HepG2 (cell line): ENCODE results near the gene GLIS1. TPM values are rescaled to one million over a fixed set of nuclear protein-coding genes. Genes with fewer than 3 reads are reported as not detected.

Source experiments
- ATAC-seq: fragments of 200-7000 bp; cut with Tn5 transposase; 3 replicates; pipeline ENCODE4 v1.9.1; 2020; ENCODE audit warnings: mild to moderate bottlenecking, moderate library complexity
- BruUV-seq: library from RNA; stranded (reverse); fragments of 400-500 nt; replicated peaks from 2 replicates; lab custom pipeline; 2021; lab: Mats Ljungman, UMichigan
- CTCF ChIA-PET: fragments of 300-600 bp; formaldehyde crosslinking; extraction: SDS; loops from one replicate; lab custom pipeline; 2021; ENCODE audit warnings: low total read pairs, inconsistent platforms, low intra/inter-chr PET ratio; lab: Yijun Ruan, JAX
- POLR2A ChIA-PET: fragments of 350-600 bp; sonication (Branson Sonifier 250); formaldehyde crosslinking; loops from one replicate; lab custom pipeline; 2020; ENCODE audit warnings: antibody characterized with exemption, inconsistent platforms; lab: Yijun Ruan, JAX
- DNase-seq: peaks from one replicate; pipeline ENCODE4 v3.0.0-alpha.2; 2015; ENCODE audit warnings: low spot score
- FAIRE-seq: peaks from 3 replicates; lab custom pipeline; 2011; peaks lifted over from hg19 to GRCh38; lab: Jason Lieb, UNC
- H2AFZ ChIP-seq: one replicate; pipeline ENCODE4 v1.6.1; 2011; ENCODE audit warnings: low read length, inconsistent platforms
- H3K27ac ChIP-seq: fragments of 300-600 bp; 3 replicates; pipeline ENCODE4 v1.8.0; 2011; ENCODE audit warnings: mixed run types, mild to moderate bottlenecking, mixed read lengths, low read length, inconsistent platforms; ENCODE audit not compliant: insufficient read depth; ENCODE audit errors: extremely low read length
- H3K27me3 ChIP-seq, 2 experiments: fragments of 200-600 bp in 1 of 2; 2 replicates in 1 of 2; 3 replicates in 1 of 2; pipeline versions ENCODE4 v1.6.0 to v1.8.0; 2011; ENCODE audit warnings: low read length in 2 of 2, mild to moderate bottlenecking in 2 of 2, moderate library complexity in 2 of 2, inconsistent platforms in 1 of 2; ENCODE audit not compliant: insufficient read depth in 2 of 2, control insufficient read depth in 1 of 2
- H3K36me3 ChIP-seq, 2 experiments: fragments of 200-600 bp in 1 of 2; replicated peaks in 1 of 2; 2 replicates in 1 of 2; 3 replicates in 1 of 2; pipeline versions ENCODE4 v1.5.1 to v1.8.0; 2011; ENCODE audit warnings: low read length in 2 of 2, inconsistent platforms in 1 of 2; ENCODE audit not compliant: insufficient read depth in 2 of 2, control insufficient read depth in 1 of 2
- H3K4me1 ChIP-seq: 2 replicates; pipeline ENCODE4 v1.5.1; 2012; ENCODE audit warnings: low read length, inconsistent platforms; ENCODE audit not compliant: insufficient read depth
- H3K4me2 ChIP-seq: 2 replicates; pipeline ENCODE4 v1.6.0; 2011; ENCODE audit warnings: low read depth, low read length, inconsistent platforms
- H3K4me3 ChIP-seq, 3 experiments: fragments of 200-600 bp in 1 of 3; sonication (generic), shearing (Covaris generic) in 1 of 3; replicated peaks in 1 of 3; 2 replicates each; pipeline ENCODE4 v1.5.1; 2011 to 2016; ENCODE audit warnings: low read length in 3 of 3, inconsistent platforms in 2 of 3, low read depth in 2 of 3, mild to moderate bottlenecking in 2 of 3, control low read depth in 1 of 3, mixed read lengths in 1 of 3; ENCODE audit not compliant: insufficient read depth in 1 of 3
- H3K79me2 ChIP-seq: one replicate; pipeline ENCODE4 v1.6.1; 2011; ENCODE audit warnings: low read length, inconsistent platforms; ENCODE audit not compliant: insufficient read depth
- H3K9ac ChIP-seq: 2 replicates; pipeline ENCODE4 v1.6.0; 2011; ENCODE audit warnings: mild to moderate bottlenecking, low read depth, low read length, inconsistent platforms; ENCODE audit not compliant: insufficient read depth
- H3K9me3 ChIP-seq: 2 replicates; pipeline ENCODE4 v1.5.1; 2012; ENCODE audit warnings: mild to moderate bottlenecking, low read length
- H4K20me1 ChIP-seq: 2 replicates; pipeline ENCODE4 v1.6.0; 2011; ENCODE audit warnings: inconsistent platforms, mild to moderate bottlenecking, low read length, moderate library complexity; ENCODE audit not compliant: insufficient read depth
- AKAP8 ChIP-seq: sonication (generic); formaldehyde crosslinking; IDR thresholded peaks from 2 replicates; pipeline ENCODE4 v1.5.1; 2020; ENCODE audit warnings: mild to moderate bottlenecking, missing genetic modification reagents
- ARHGAP35 ChIP-seq: sonication (generic); formaldehyde crosslinking; IDR thresholded peaks from 2 replicates; pipeline ENCODE4 v1.9.0; 2022; ENCODE audit warnings: mild to moderate bottlenecking, inconsistent platforms, moderate library complexity, missing genetic modification reagents, borderline replicate concordance
- CEBPZ ChIP-seq: IDR thresholded peaks from 2 replicates; pipeline ENCODE4 v1.6.1; 2012; ENCODE audit warnings: low read length, improper control_type of control experiment
- HMGXB3 ChIP-seq: sonication (generic); formaldehyde crosslinking; IDR thresholded peaks from 2 replicates; pipeline ENCODE4 v1.4.0; 2020; ENCODE audit warnings: missing genetic modification reagents, borderline replicate concordance
- KDM1A ChIP-seq: IDR thresholded peaks from 2 replicates; pipeline ENCODE4 v1.6.1; 2016; ENCODE audit warnings: missing compliant biosample characterization
- RFXANK ChIP-seq: IDR thresholded peaks from 2 replicates; pipeline ENCODE4 v1.6.1; 2016
- SATB2 ChIP-seq: sonication (generic); formaldehyde crosslinking; IDR thresholded peaks from 2 replicates; pipeline ENCODE4 v1.5.0; 2020; ENCODE audit warnings: missing genetic modification reagents
- TFDP2 ChIP-seq: sonication (generic); formaldehyde crosslinking; IDR thresholded peaks from 2 replicates; pipeline ENCODE4 v1.4.0; 2020; ENCODE audit warnings: missing genetic modification reagents
- ZBTB7B ChIP-seq: sonication (generic); formaldehyde crosslinking; IDR thresholded peaks from 2 replicates; pipeline ENCODE4 v1.4.0; 2020; ENCODE audit warnings: missing genetic modification reagents
- ZNF101 ChIP-seq: sonication (generic); formaldehyde crosslinking; IDR thresholded peaks from 2 replicates; pipeline ENCODE4 v1.4.0; 2020; ENCODE audit warnings: mild to moderate bottlenecking, low read depth, missing genetic modification reagents, borderline replicate concordance
- ZNF557 ChIP-seq: sonication (generic); formaldehyde crosslinking; IDR thresholded peaks from 2 replicates; pipeline ENCODE4 v1.4.0; 2020; ENCODE audit warnings: missing genetic modification reagents
- ZNF670 ChIP-seq: sonication (generic); formaldehyde crosslinking; IDR thresholded peaks from 2 replicates; pipeline ENCODE4 v1.8.0; 2022; ENCODE audit warnings: mild to moderate bottlenecking, missing genetic modification reagents, borderline replicate concordance
- ZNF83 ChIP-seq: sonication (generic); formaldehyde crosslinking; IDR thresholded peaks from 2 replicates; pipeline ENCODE4 v1.4.0; 2020; ENCODE audit warnings: missing genetic modification reagents, mild to moderate bottlenecking, borderline replicate concordance
- WGBS: methylation state at CpG from one replicate; pipeline ENCODE4 v1.1.6; 2017; ENCODE audit warnings: low lambda C conversion rate; 5-methylcytosine and 5-hydroxymethylcytosine counted together
- in situ Hi-C: cut with HindIII; loops from 2 replicates; pipeline ENCODE4 v1.10.0; 2017; ENCODE audit warnings: low pct_unique_long_range_greater_than_20kb; ENCODE audit not compliant: extremely low pct_ligation_motif_present
- intact Hi-C: fragments of 100-400 bp; cut with micrococcal nuclease; formaldehyde crosslinking; loops from one replicate; pipeline ENCODE4 v1.10.0; 2022; ENCODE audit not compliant: unreplicated experiment
- polyA plus RNA-seq, 8 experiments: library from polyadenylated mRNA; depleted of rRNA in 3 of 8; stranded (reverse) in 7 of 8; unstranded in 1 of 8; fragments of >200 nt; fragmentation: Illumina TruSeq in 4 of 8; extraction: Trizol in 4 of 8; gene quantifications; 2 replicates each; pipeline versions ENCODE4 v1.2.1 to v1.2.3, GENCODE V29; 2011 to 2016; ENCODE audit warnings: low read depth in 4 of 8, missing spikeins in 1 of 8, mixed read lengths in 1 of 8; ENCODE audit not compliant: insufficient read depth in 1 of 8
- total RNA-seq, 5 experiments: library from RNA; depleted of rRNA; stranded (reverse); fragments of >200 nt; fragmentation: Illumina TruSeq; extraction: Trizol; gene quantifications; 2 replicates each; pipeline ENCODE4 v1.2.3, GENCODE V29; 2016; ENCODE audit warnings: low read depth in 1 of 5
- TF ChIP-seq, protein P1 (sequence below): sonication (generic); formaldehyde crosslinking; IDR thresholded peaks from 2 replicates; pipeline ENCODE4 v1.4.0; 2020; ENCODE audit warnings: missing genetic modification reagents, borderline replicate concordance

The GLIS1 gene
- total and polyA plus RNA-seq, 2 of the 13 experiments (the other 11 are each of a cell fraction or from before 2014, with no cell fraction given): 0.03 TPM; not detected in 1

DNA sequence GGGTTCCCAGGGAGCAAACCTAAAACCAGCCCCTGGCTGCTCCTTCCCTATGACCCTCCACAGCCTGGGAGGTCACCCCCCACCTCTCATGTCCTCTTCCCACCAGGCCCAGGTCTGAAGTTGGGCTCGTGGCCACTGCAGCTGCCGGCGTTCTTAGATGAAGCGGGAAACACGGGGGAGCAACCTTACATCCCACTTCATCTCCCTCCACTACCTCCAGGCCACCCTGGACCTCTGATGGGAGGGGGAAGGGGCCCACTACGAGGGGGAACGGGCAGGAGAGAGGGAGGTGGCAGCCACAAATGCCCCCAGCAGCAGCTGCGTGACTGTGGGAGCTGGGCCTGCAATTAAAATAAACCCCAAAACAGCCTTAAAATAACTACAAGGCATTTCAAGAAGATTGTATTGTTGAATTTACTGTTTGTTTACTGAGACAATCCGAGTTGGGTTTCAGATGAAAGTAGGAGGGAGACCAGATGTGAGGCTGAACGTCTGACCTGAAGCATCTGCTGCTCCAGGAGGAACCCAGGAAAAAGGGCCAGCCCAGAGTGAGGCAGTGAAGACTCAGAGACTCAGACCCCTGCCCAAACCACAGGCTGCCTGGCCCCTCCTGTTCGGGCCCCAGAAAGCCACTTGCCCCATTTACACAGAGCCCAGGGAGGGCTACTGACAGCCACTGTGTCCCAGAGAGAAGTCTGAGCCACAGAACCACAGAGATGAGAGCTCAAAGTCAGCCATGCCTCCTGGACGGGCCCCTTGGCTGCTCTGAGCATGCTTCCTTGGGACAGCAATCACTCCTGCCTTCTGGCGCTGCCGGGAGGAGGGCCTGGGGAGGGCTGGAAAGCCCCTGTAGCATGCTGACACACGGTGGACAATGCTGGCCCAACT is 59.8 kb downstream of the GLIS1 start:
- intact Hi-C loops: no loop called here
- Histone ChIP-seq H2AFZ (no peak overlapping the region), H3K27me3 (peaks cover 12 to 64% of the 10 kb centered on the region in 2 experiments; a peak in 4 of 5 replicates), H3K9me3 (no peaks in the 10 kb centered on the region), H3K36me3 (no peaks in the 10 kb centered on the region), H3K4me3 (no peak overlapping the region), H3K4me1 (no peaks in the 10 kb centered on the region), H3K4me2 (no peak overlapping the region), H3K27ac (no peak overlapping the region), H3K79me2 (no peaks in the 10 kb centered on the region), H4K20me1 (no peaks in the 10 kb centered on the region), H3K9ac (no peak overlapping the region)
- in situ Hi-C loops: no loop called here
- no peak for FAIRE-seq
- no peak for ATAC-seq
- DNase-seq: no peak
- 23% methylated on average over 11 of the region's 15 CpGs for WGBS
- CTCF ChIA-PET: no interaction called here
- POLR2A ChIA-PET: no interaction called here
- BruUV-seq: no TSS peak
- TF ChIP-seq ZNF83 (CRISPR knock-in tag): no peak
- TF ChIP-seq ZNF557 (CRISPR knock-in tag): no peak
- TF ChIP-seq, protein P1, sequence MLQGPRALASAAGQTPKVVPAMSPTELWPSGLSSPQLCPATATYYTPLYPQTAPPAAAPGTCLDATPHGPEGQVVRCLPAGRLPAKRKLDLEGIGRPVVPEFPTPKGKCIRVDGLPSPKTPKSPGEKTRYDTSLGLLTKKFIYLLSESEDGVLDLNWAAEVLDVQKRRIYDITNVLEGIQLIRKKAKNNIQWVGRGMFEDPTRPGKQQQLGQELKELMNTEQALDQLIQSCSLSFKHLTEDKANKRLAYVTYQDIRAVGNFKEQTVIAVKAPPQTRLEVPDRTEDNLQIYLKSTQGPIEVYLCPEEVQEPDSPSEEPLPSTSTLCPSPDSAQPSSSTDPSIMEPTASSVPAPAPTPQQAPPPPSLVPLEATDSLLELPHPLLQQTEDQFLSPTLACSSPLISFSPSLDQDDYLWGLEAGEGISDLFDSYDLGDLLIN (CRISPR knock-in tag): no peak
- TF ChIP-seq ZBTB7B (CRISPR knock-in tag): no peak
- TF ChIP-seq ZNF670: no peak
- no peak for TF ChIP-seq TFDP2
- TF ChIP-seq SATB2 (CRISPR knock-in tag): no peak
- no peak for TF ChIP-seq CEBPZ
- TF ChIP-seq HMGXB3: no peak
- TF ChIP-seq ZNF101 (CRISPR knock-in tag): no peak
- no peak for TF ChIP-seq RFXANK
- TF ChIP-seq KDM1A: no peak
- no peak for TF ChIP-seq AKAP8 (CRISPR knock-in tag)
- no peak for TF ChIP-seq ARHGAP35 (CRISPR knock-in tag)
